DMS153 treated with DMSO at 0.1 percent for 48 hours (cell line): ENCODE measurements around the gene DEPDC1.
"Not testable (repeated sequence)": the region's sequence is repeated elsewhere in the genome, so short reads cannot be mapped to it uniquely, and the experiment has no call there.

Source experiments
- DNase-seq: peaks from one replicate; lab custom pipeline; 2025; ENCODE audit not compliant: unreplicated experiment; lab: John Stamatoyannopoulos, UW

Gene DEPDC1

GRCh38 chr1:68476626-68477025 lies 20.3 kb downstream of the DEPDC1 start:
- not testable (repeated sequence) for DNase-seq

- no peak for DNase-seq
Observed at GRCh38 chr1:68473060-68473459, 23.8 kb downstream of the DEPDC1 start.

- no peak for DNase-seq
Observed at GRCh38 chr1:68470388-68470970, 26.4 kb downstream of the DEPDC1 start.

- DNase-seq = no peak
Observed at GRCh38 chr1:68464891-68465290, 32.0 kb downstream of the DEPDC1 start.

GRCh38 chr1:68460935-68461334 lies 35.9 kb downstream of the DEPDC1 start:
- DNase-seq = no peak

- no peak for DNase-seq
Observed at GRCh38 chr1:68459796-68460195, 37.1 kb downstream of the DEPDC1 start.

GRCh38 chr1:68459091-68459490 lies 37.8 kb downstream of the DEPDC1 start:
- no peak for DNase-seq

- no peak for DNase-seq
Observed at GRCh38 chr1:68456202-68456601, 40.7 kb downstream of the DEPDC1 start.

- DNase-seq = no peak
Observed at GRCh38 chr1:68454534-68454933, 42.3 kb downstream of the DEPDC1 start.

- DNase-seq = no peak
Observed at GRCh38 chr1:68453060-68453670, 43.7 kb downstream of the DEPDC1 start.

- DNase-seq = no peak
Observed at GRCh38 chr1:68449901-68450300, 47.0 kb downstream of the DEPDC1 start, which contains the start of gene RPE65. TSS of gene RPE65 (minus strand) at chr1:68449954. CDS start at chr1:68449905, 49 bp downstream.

- no peak for DNase-seq
Observed at GRCh38 chr1:68448365-68448764, 48.5 kb downstream of the DEPDC1 start.

- no peak for DNase-seq
Observed at GRCh38 chr1:68445709-68446108, 51.2 kb downstream of the DEPDC1 start.

GRCh38 chr1:68442822-68443556 lies 53.9 kb downstream of the DEPDC1 start:
- no peak for DNase-seq

GRCh38 chr1:68442006-68442405 lies 54.9 kb downstream of the DEPDC1 start:
- DNase-seq = no peak

- no peak for DNase-seq
Observed at GRCh38 chr1:68438310-68438709, 58.6 kb downstream of the DEPDC1 start.

GRCh38 chr1:68433395-68433794 lies 63.5 kb downstream of the DEPDC1 start:
- no peak for DNase-seq

GRCh38 chr1:68431076-68431475 lies 65.8 kb downstream of the DEPDC1 start:
- no peak for DNase-seq

- DNase-seq = no peak
Observed at GRCh38 chr1:68429233-68429808, 67.6 kb downstream of the DEPDC1 start.

- no peak for DNase-seq
Observed at GRCh38 chr1:68426594-68426993, 70.3 kb downstream of the DEPDC1 start.
